H1 (cell line): ENCODE measurements around the gene NKD2. TPM values are rescaled to one million over a fixed set of nuclear protein-coding genes. Genes with fewer than 3 reads are reported as not detected.

Experiments used
- SRF ChIP-seq: IDR thresholded peaks from 2 replicates; pipeline ENCODE4 v1.6.1; 2011; ENCODE audit warnings: mild to moderate bottlenecking, low read depth, low read length, moderate library complexity
- polyA plus RNA-seq, 7 experiments: library from polyadenylated mRNA; depleted of rRNA in 3 of 7; stranded (reverse) in 5 of 7; unstranded in 2 of 7; fragments of >200 nt in 5 of 7; fragments of 200-250 nt in 2 of 7; gene quantifications; 1 replicate in 5 of 7; 2 replicates in 1 of 7; 4 replicates in 1 of 7; pipeline versions ENCODE4 v1.2.1 to v1.2.3, GENCODE V29; 2011 to 2013; ENCODE audit warnings: missing spikeins in 2 of 7, mixed read lengths in 2 of 7
- total RNA-seq: library from RNA; stranded (reverse); fragmentation: NEBNext Ultra II Directional; extraction: Animal tissue kit (Norgen Biotek cat#: 25700); gene quantifications from 2 replicates; pipeline ENCODE4 v1.2.1, GENCODE V29; 2021
- TF ChIP-seq, protein P1 (sequence below): fragments of 300-600 bp; sonication (generic); IDR thresholded peaks from 2 replicates; pipeline ENCODE4 v1.7.1; 2012; ENCODE audit warnings: low read length, moderate library complexity, mild to moderate bottlenecking, inconsistent platforms; ENCODE audit not compliant: insufficient replicate concordance

NKD2 gene
- total and polyA plus RNA-seq, 2 of the 8 experiments (the other 6 are each of a cell fraction or from before 2014, with no cell fraction given), result 5.5 to 7.9 TPM

DNA sequence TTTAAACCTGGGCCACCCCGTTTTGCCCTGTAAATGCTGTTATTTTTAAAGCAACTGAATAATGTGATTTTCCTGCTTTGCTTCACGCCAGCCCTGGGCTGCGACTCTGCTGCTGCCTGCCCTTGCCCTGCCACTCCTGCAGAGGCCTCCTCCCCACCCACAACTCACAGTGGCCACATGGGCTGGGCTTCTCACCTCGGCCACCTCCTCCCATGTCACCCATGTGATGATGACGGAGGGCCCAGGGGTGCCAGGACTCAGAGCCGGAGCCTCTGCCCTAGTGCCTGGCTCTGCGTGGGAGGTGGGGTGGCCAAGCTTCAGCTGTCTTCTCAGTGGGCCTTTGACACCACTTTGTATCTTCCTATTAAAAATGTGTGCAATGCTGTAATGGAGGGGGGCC is 48.1 kb upstream of the NKD2 start (continued):
- TF ChIP-seq, protein P1, sequence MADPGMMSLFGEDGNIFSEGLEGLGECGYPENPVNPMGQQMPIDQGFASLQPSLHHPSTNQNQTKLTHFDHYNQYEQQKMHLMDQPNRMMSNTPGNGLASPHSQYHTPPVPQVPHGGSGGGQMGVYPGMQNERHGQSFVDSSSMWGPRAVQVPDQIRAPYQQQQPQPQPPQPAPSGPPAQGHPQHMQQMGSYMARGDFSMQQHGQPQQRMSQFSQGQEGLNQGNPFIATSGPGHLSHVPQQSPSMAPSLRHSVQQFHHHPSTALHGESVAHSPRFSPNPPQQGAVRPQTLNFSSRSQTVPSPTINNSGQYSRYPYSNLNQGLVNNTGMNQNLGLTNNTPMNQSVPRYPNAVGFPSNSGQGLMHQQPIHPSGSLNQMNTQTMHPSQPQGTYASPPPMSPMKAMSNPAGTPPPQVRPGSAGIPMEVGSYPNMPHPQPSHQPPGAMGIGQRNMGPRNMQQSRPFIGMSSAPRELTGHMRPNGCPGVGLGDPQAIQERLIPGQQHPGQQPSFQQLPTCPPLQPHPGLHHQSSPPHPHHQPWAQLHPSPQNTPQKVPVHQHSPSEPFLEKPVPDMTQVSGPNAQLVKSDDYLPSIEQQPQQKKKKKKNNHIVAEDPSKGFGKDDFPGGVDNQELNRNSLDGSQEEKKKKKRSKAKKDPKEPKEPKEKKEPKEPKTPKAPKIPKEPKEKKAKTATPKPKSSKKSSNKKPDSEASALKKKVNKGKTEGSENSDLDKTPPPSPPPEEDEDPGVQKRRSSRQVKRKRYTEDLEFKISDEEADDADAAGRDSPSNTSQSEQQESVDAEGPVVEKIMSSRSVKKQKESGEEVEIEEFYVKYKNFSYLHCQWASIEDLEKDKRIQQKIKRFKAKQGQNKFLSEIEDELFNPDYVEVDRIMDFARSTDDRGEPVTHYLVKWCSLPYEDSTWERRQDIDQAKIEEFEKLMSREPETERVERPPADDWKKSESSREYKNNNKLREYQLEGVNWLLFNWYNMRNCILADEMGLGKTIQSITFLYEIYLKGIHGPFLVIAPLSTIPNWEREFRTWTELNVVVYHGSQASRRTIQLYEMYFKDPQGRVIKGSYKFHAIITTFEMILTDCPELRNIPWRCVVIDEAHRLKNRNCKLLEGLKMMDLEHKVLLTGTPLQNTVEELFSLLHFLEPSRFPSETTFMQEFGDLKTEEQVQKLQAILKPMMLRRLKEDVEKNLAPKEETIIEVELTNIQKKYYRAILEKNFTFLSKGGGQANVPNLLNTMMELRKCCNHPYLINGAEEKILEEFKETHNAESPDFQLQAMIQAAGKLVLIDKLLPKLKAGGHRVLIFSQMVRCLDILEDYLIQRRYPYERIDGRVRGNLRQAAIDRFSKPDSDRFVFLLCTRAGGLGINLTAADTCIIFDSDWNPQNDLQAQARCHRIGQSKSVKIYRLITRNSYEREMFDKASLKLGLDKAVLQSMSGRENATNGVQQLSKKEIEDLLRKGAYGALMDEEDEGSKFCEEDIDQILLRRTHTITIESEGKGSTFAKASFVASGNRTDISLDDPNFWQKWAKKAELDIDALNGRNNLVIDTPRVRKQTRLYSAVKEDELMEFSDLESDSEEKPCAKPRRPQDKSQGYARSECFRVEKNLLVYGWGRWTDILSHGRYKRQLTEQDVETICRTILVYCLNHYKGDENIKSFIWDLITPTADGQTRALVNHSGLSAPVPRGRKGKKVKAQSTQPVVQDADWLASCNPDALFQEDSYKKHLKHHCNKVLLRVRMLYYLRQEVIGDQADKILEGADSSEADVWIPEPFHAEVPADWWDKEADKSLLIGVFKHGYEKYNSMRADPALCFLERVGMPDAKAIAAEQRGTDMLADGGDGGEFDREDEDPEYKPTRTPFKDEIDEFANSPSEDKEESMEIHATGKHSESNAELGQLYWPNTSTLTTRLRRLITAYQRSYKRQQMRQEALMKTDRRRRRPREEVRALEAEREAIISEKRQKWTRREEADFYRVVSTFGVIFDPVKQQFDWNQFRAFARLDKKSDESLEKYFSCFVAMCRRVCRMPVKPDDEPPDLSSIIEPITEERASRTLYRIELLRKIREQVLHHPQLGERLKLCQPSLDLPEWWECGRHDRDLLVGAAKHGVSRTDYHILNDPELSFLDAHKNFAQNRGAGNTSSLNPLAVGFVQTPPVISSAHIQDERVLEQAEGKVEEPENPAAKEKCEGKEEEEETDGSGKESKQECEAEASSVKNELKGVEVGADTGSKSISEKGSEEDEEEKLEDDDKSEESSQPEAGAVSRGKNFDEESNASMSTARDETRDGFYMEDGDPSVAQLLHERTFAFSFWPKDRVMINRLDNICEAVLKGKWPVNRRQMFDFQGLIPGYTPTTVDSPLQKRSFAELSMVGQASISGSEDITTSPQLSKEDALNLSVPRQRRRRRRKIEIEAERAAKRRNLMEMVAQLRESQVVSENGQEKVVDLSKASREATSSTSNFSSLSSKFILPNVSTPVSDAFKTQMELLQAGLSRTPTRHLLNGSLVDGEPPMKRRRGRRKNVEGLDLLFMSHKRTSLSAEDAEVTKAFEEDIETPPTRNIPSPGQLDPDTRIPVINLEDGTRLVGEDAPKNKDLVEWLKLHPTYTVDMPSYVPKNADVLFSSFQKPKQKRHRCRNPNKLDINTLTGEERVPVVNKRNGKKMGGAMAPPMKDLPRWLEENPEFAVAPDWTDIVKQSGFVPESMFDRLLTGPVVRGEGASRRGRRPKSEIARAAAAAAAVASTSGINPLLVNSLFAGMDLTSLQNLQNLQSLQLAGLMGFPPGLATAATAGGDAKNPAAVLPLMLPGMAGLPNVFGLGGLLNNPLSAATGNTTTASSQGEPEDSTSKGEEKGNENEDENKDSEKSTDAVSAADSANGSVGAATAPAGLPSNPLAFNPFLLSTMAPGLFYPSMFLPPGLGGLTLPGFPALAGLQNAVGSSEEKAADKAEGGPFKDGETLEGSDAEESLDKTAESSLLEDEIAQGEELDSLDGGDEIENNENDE, result no peak
- TF ChIP-seq SRF, result no peak
- TF ChIP-seq, all 59 proteins: peak for 0
